HepG2 (cell line): ENCODE measurements around the gene FOXN3. TPM values are rescaled to one million over a fixed set of nuclear protein-coding genes. Genes with fewer than 3 reads are reported as not detected.

Source experiments
- AGO2 ChIP-seq: fragments of 200-400 bp; formaldehyde crosslinking; optimal IDR thresholded peaks from 2 replicates; pipeline ENCODE3; 2017; ENCODE audit warnings: mild to moderate bottlenecking, low read depth, low read length, moderate library complexity
- AHR ChIP-seq: IDR thresholded peaks from 2 replicates; pipeline ENCODE4 v1.6.1; 2018; ENCODE audit warnings: missing genetic modification reagents, missing compliant biosample characterization
- JUNB ChIP-seq: sonication (generic); formaldehyde crosslinking; IDR thresholded peaks from 2 replicates; pipeline ENCODE4 v1.8.0; 2022; ENCODE audit warnings: missing genetic modification reagents, mild to moderate bottlenecking, borderline replicate concordance
- KLF6 ChIP-seq: IDR thresholded peaks from 2 replicates; pipeline ENCODE4 v1.8.0; 2016; ENCODE audit warnings: missing biosample characterization, missing genetic modification reagents
- NR0B2 ChIP-seq: sonication (generic); formaldehyde crosslinking; IDR thresholded peaks from 2 replicates; pipeline ENCODE4 v1.4.0; 2020; ENCODE audit warnings: mild to moderate bottlenecking, missing genetic modification reagents
- PATZ1 ChIP-seq: sonication (generic); formaldehyde crosslinking; IDR thresholded peaks from 2 replicates; pipeline ENCODE4 v1.4.0; 2020; ENCODE audit warnings: missing genetic modification reagents
- PLRG1 ChIP-seq: fragments of 450-650 bp; conservative IDR thresholded peaks from 2 replicates; pipeline ENCODE4 v1.6.1; 2016
- SMYD3 ChIP-seq: sonication (generic); formaldehyde crosslinking; IDR thresholded peaks from 2 replicates; pipeline ENCODE4 v1.8.1; 2023; ENCODE audit warnings: mild to moderate bottlenecking, missing genetic modification reagents
- SP140L ChIP-seq: sonication (generic); formaldehyde crosslinking; IDR thresholded peaks from 2 replicates; pipeline ENCODE4 v1.4.0; 2020; ENCODE audit warnings: missing genetic modification reagents, borderline replicate concordance
- ZBTB14 ChIP-seq: sonication (generic); formaldehyde crosslinking; IDR thresholded peaks from 2 replicates; pipeline ENCODE4 v1.4.0; 2020; ENCODE audit warnings: missing genetic modification reagents
- ZC3H4 ChIP-seq: sonication (generic); formaldehyde crosslinking; IDR thresholded peaks from 2 replicates; pipeline ENCODE4 v1.4.0; 2020; ENCODE audit warnings: missing genetic modification reagents, borderline replicate concordance
- ZMYM4 ChIP-seq: sonication (generic); formaldehyde crosslinking; IDR thresholded peaks from 2 replicates; pipeline ENCODE4 v1.8.1; 2023; ENCODE audit warnings: mild to moderate bottlenecking, missing genetic modification reagents
- ZNF331 ChIP-seq: sonication (generic); formaldehyde crosslinking; IDR thresholded peaks from 2 replicates; pipeline ENCODE4 v1.4.0; 2020; ENCODE audit warnings: missing genetic modification reagents
- ZSCAN12 ChIP-seq: sonication (generic); formaldehyde crosslinking; IDR thresholded peaks from 2 replicates; pipeline ENCODE4 v1.9.0; 2021; ENCODE audit warnings: mild to moderate bottlenecking, missing genetic modification reagents
- ZSCAN20 ChIP-seq: sonication (generic); formaldehyde crosslinking; IDR thresholded peaks from 2 replicates; pipeline ENCODE4 v1.4.0; 2020; ENCODE audit warnings: missing genetic modification reagents, mild to moderate bottlenecking, borderline replicate concordance
- polyA plus RNA-seq, 8 experiments: library from polyadenylated mRNA; depleted of rRNA in 3 of 8; stranded (reverse) in 7 of 8; unstranded in 1 of 8; fragments of >200 nt; fragmentation: Illumina TruSeq in 4 of 8; extraction: Trizol in 4 of 8; gene quantifications; 2 replicates each; pipeline versions ENCODE4 v1.2.1 to v1.2.3, GENCODE V29; 2011 to 2016; ENCODE audit warnings: low read depth in 4 of 8, missing spikeins in 1 of 8, mixed read lengths in 1 of 8; ENCODE audit not compliant: insufficient read depth in 1 of 8
- total RNA-seq, 5 experiments: library from RNA; depleted of rRNA; stranded (reverse); fragments of >200 nt; fragmentation: Illumina TruSeq; extraction: Trizol; gene quantifications; 2 replicates each; pipeline ENCODE4 v1.2.3, GENCODE V29; 2016; ENCODE audit warnings: low read depth in 1 of 5
- TF ChIP-seq, protein P1 (sequence below): sonication (generic); formaldehyde crosslinking; IDR thresholded peaks from 2 replicates; pipeline ENCODE4 v1.4.0; 2020; ENCODE audit warnings: missing genetic modification reagents, low read depth, mild to moderate bottlenecking, borderline replicate concordance
- TF ChIP-seq, protein P2 (sequence below): sonication (generic); formaldehyde crosslinking; conservative IDR thresholded peaks from 2 replicates; pipeline ENCODE4 v1.8.1; 2023; ENCODE audit warnings: missing genetic modification reagents
- TF ChIP-seq, protein P3 (sequence below): sonication (generic); formaldehyde crosslinking; IDR thresholded peaks from 2 replicates; pipeline ENCODE4 v1.9.0; 2021; ENCODE audit warnings: missing genetic modification reagents, mild to moderate bottlenecking, borderline replicate concordance
- TF ChIP-seq, protein P4 (sequence below): sonication (generic); formaldehyde crosslinking; IDR thresholded peaks from 2 replicates; pipeline ENCODE4 v1.5.0; 2020; ENCODE audit warnings: missing genetic modification reagents

The FOXN3 gene
- total and polyA plus RNA-seq, 2 of the 13 experiments (the other 11 are each of a cell fraction or from before 2014, with no cell fraction given): 32.4 to 70.2 TPM

GRCh38 chr14:89232265-89233070 is 184.6 kb downstream of the FOXN3 start (continued):
- peak; percentile 21 for TF ChIP-seq PATZ1
- TF ChIP-seq ZNF331: no peak
- TF ChIP-seq SMYD3 (CRISPR knock-in tag): no peak
- TF ChIP-seq, protein P1, sequence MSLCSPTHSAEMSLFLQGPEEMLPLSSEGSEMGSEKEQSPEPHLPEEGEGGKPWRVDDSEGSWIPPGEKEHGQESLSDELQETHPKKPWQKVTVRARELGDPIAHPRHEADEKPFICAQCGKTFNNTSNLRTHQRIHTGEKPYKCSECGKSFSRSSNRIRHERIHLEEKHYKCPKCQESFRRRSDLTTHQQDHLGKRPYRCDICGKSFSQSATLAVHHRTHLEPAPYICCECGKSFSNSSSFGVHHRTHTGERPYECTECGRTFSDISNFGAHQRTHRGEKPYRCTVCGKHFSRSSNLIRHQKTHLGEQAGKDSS (CRISPR knock-in tag): 0 out of 2 replicates have a peak, but pooled peaks have one; percentile 40
- no peak for TF ChIP-seq PLRG1
- TF ChIP-seq ZBTB14 (CRISPR knock-in tag): no peak
- TF ChIP-seq NR0B2 (CRISPR knock-in tag): no peak
- TF ChIP-seq ZSCAN12 (CRISPR knock-in tag): peak; percentile 64; the same call in 1 of the 2 replicates
- TF ChIP-seq ZMYM4 (CRISPR knock-in tag): peak; percentile 87
- no peak for TF ChIP-seq ZSCAN20 (CRISPR knock-in tag)
- TF ChIP-seq, protein P2, sequence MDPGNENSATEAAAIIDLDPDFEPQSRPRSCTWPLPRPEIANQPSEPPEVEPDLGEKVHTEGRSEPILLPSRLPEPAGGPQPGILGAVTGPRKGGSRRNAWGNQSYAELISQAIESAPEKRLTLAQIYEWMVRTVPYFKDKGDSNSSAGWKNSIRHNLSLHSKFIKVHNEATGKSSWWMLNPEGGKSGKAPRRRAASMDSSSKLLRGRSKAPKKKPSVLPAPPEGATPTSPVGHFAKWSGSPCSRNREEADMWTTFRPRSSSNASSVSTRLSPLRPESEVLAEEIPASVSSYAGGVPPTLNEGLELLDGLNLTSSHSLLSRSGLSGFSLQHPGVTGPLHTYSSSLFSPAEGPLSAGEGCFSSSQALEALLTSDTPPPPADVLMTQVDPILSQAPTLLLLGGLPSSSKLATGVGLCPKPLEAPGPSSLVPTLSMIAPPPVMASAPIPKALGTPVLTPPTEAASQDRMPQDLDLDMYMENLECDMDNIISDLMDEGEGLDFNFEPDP (CRISPR knock-in tag): 0 out of 2 replicates have a peak, but pooled peaks have one; percentile 87
- TF ChIP-seq AGO2: no peak
- no peak for TF ChIP-seq ZC3H4 (CRISPR knock-in tag)
- TF ChIP-seq AHR: no peak
- TF ChIP-seq, protein P3, sequence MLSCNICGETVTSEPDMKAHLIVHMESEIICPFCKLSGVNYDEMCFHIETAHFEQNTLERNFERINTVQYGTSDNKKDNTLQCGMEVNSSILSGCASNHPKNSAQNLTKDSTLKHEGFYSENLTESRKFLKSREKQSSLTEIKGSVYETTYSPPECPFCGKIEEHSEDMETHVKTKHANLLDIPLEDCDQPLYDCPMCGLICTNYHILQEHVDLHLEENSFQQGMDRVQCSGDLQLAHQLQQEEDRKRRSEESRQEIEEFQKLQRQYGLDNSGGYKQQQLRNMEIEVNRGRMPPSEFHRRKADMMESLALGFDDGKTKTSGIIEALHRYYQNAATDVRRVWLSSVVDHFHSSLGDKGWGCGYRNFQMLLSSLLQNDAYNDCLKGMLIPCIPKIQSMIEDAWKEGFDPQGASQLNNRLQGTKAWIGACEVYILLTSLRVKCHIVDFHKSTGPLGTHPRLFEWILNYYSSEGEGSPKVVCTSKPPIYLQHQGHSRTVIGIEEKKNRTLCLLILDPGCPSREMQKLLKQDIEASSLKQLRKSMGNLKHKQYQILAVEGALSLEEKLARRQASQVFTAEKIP (CRISPR knock-in tag): no peak
- TF ChIP-seq JUNB (CRISPR knock-in tag): peak; percentile 79
- peak; percentile 82 for TF ChIP-seq KLF6
- 0 out of 2 replicates have a peak, but pooled peaks have one; percentile 61 for TF ChIP-seq SP140L
- TF ChIP-seq, protein P4, sequence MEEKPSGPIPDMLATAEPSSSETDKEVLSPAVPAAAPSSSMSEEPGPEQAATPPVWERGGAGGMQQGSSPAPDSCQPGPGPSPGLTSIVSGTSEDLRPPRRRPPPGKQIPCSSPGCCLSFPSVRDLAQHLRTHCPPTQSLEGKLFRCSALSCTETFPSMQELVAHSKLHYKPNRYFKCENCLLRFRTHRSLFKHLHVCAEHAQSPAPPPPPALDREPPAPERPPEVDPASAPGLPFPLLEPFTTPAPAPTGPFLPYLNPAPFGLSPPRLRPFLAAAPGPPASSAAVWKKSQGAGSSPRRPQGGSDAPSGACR (CRISPR knock-in tag): peak; percentile 93
